Upper lobe of right lung (tissue), 1 donor: ENCODE data around the gene CFAP58. TPM values are rescaled to one million over a fixed set of nuclear protein-coding genes. Genes with fewer than 3 reads are reported as not detected.

Source experiments
- ATAC-seq: fragments of 200-7000 bp; cut with Tn5 transposase; one replicate; pipeline ENCODE4 v1.9.1; 2020; ENCODE audit warnings: mild to moderate bottlenecking, moderate library complexity
- DNase-seq: peaks from one replicate; pipeline ENCODE4 v3.0.0-alpha.2; 2020
- H3K27ac ChIP-seq: fragments of 200-600 bp; one replicate; pipeline ENCODE4 v1.8.0; 2022
- H3K27me3 ChIP-seq: fragments of 200-600 bp; one replicate; pipeline ENCODE4 v1.8.0; 2022; ENCODE audit warnings: mild to moderate bottlenecking
- H3K36me3 ChIP-seq: fragments of 200-600 bp; one replicate; pipeline ENCODE4 v1.8.0; 2022
- H3K4me1 ChIP-seq: fragments of 200-600 bp; one replicate; pipeline ENCODE4 v1.8.0; 2022
- H3K4me3 ChIP-seq: fragments of 200-600 bp; one replicate; pipeline ENCODE4 v1.8.0; 2022; ENCODE audit warnings: mild to moderate bottlenecking
- H3K9me3 ChIP-seq: fragments of 200-600 bp; one replicate; pipeline ENCODE4 v1.8.0; 2022
- intact Hi-C: fragments of 100-400 bp; cut with DNase I; formaldehyde crosslinking; loops from one replicate; pipeline ENCODE4 v1.11.0; 2022
- total RNA-seq: library from RNA; stranded (reverse); fragmentation: NEBNext Ultra II Directional; extraction: Animal tissue kit (Norgen Biotek cat#: 25700); gene quantifications from one replicate; pipeline ENCODE4 v1.2.1, GENCODE V29; 2021
- TF ChIP-seq, protein P1 (sequence below): fragments of 200-600 bp; IDR thresholded peaks from one replicate; pipeline ENCODE4 v1.8.0; 2022; ENCODE audit warnings: antibody characterized with exemption
- donor health status: DM: no; HTN: yes; CAD: no; lungs with severe emphysema.

The CFAP58 gene
- total RNA-seq, 1 donor from 2014 or later = 0.14 TPM

DNA sequence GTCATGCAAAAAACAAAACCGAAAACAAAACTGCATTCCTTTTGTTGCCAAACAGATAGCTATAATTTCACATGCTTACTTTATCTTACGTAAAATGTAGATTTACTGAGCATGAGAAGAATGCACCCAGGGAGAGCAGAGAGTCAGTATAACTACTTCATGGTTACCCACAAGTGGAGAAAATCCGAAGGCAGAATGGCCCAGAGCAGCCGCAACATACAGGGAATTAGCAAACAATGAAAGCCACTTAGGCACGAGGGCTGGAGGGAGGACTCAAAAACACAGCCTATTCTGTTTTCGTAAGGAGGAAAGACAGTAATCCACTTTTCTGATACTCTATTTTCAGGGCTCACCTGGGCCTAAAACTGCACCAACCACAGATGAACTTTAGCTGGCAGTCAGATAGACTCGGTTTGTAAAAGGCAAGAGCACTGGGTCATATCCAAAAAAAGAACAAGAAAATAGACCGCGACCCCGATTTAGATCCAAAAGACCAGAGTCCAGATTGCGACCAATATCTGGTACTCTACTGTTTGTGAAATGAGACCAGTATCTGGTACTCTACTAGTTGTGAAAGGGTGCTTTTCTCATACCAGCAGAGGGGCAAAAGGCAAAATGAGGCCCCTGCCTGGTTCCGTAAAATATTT, 16.7 kb upstream of the CFAP58 start:
- Histone ChIP-seq H3K9me3 (no peaks in the 10 kb centered on the region), H3K4me1 (peaks cover 60% of the 10 kb centered on the region), H3K27me3 (no peaks in the 10 kb centered on the region), H3K4me3 (peak overlapping the region; percentile 91), H3K36me3 (peaks cover 4% of the 10 kb centered on the region), H3K27ac (peak overlapping the region; percentile 97)
- intact Hi-C loops = no loop called here
- TF ChIP-seq, protein P1, sequence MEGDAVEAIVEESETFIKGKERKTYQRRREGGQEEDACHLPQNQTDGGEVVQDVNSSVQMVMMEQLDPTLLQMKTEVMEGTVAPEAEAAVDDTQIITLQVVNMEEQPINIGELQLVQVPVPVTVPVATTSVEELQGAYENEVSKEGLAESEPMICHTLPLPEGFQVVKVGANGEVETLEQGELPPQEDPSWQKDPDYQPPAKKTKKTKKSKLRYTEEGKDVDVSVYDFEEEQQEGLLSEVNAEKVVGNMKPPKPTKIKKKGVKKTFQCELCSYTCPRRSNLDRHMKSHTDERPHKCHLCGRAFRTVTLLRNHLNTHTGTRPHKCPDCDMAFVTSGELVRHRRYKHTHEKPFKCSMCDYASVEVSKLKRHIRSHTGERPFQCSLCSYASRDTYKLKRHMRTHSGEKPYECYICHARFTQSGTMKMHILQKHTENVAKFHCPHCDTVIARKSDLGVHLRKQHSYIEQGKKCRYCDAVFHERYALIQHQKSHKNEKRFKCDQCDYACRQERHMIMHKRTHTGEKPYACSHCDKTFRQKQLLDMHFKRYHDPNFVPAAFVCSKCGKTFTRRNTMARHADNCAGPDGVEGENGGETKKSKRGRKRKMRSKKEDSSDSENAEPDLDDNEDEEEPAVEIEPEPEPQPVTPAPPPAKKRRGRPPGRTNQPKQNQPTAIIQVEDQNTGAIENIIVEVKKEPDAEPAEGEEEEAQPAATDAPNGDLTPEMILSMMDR = no peak
- ATAC-seq = peak; percentile 1
- no peak for DNase-seq

DNA sequence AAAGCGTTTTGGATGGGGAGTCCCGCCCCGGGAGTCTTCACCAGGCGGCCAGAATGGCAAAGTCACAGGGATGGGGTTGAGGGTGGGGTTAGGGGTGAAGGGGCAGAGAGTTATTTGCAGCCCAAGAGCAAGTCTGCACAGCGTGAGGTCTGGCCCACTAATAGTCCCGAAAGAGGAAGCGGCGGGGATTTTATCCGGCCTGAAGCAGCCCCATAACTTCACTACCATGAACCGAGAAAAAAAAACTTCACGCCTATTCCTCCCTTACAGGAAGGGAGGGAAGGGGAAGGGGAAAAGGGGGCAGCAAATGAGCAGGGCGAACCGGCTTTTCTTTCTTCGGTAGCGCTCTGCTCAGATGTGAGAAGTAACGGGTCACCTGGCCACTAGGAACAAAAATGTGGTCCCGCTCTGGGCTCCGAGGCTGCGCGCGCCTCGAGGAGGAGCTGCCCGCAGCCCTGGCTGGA, 16.1 kb upstream of the CFAP58 start:
- peaks cover 54% of the 10 kb centered on the region for H3K4me1 ChIP-seq
- intact Hi-C loops = no loop called here
- peak overlapping the region; percentile 97 for H3K27ac ChIP-seq
- DNase-seq (no peak), ATAC-seq (peak; percentile 52)
- peaks cover 4% of the 10 kb centered on the region for H3K36me3 ChIP-seq
- H3K9me3 ChIP-seq = no peaks in the 10 kb centered on the region
- H3K27me3 ChIP-seq = no peaks in the 10 kb centered on the region
- peak overlapping the region; percentile 91 for H3K4me3 ChIP-seq
- TF ChIP-seq, protein P1 = no peak

DNA sequence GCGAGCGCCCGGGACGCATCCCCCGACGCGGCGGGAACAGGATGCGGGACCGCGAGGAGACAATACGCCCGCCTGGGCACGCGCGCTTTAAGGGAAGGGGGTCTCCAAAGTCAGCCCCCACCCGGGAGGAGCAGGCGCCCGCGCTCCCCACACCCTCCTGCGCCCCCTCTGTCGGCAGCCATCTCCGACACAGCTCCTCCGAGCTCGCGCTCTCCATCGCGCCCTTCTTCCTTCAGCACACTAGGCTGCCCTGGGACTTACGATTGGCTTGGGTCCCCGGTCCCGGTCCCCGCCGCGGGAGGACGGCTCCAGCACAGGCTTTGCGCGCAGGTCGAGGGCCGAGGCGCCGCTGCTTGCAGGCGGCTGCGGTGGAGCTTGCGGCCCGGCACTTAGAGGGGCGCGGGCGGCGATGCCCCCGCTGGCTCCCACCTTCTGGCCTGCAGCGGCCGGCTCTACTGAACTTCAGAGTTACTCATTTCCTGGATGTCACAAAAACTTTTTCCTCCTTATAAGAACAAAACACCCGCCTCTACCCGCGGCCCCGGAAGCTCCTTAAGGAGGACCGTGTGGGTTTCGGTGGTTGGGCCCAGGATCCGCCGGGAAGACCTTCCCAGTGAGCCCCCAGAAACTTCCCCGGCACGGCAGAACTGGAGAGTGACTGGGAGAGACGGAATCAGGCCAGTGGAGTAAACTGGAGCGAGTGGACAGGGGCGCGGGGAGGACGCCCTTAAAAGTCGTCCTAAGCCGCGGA, 15.5 kb upstream of the CFAP58 start, which contains the start of gene ITPRIP:
ITPRIP (minus strand) TSS at position 481 of the 751 bp plus-strand sequence. CDS start 22,414 bp downstream, outside the sequence.
- Histone ChIP-seq H3K4me3 (peak within 1 kb of the TSS; percentile 91), H3K27me3 (no peaks in the 10 kb centered on the region), H3K36me3 (peaks cover 4% of the 10 kb centered on the region), H3K9me3 (no peaks in the 10 kb centered on the region), H3K27ac (peak within 1 kb of the TSS; percentile 97), H3K4me1 (peaks cover 52% of the 10 kb centered on the region)
- ATAC-seq = peak; percentile 83
- DNase-seq = peak; percentile 89
- TF ChIP-seq, protein P1 = peak; percentile 10
- intact Hi-C loops = no loop called here

DNA sequence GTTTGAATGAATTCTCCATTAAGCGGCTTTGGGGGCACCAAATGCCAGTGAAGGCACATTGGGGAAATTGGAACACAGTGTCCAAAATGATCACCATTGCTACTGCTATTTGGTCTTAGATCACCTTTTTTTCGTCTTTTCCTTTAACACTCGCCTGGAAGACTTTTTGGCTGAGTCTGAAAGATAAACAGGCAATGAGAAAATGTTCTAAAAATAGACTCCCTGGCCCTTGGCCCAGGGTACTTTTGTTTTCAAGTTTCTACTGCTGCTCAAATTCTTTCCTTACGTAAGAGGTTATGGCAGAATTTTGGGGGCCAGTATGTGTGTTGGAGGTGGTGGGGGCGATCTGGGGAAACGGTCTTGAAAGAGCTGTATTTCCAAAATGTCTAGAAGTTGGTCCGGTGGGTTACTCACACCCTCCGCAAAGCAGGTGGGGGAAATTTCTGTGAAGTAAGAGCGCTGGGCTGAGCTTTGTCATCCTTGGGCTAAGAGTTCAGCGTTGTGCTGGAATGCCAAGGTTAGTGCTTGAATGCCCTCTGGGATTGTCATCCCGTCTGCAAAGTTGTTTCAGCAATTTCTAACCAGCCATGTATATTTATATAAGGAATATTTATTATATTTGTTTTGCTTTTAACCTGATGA, 14.0 kb upstream of the CFAP58 start:
- Histone ChIP-seq H3K4me3 (peak overlapping the region; percentile 91), H3K36me3 (peaks cover 2% of the 10 kb centered on the region), H3K27me3 (no peaks in the 10 kb centered on the region), H3K4me1 (peaks cover 42% of the 10 kb centered on the region), H3K27ac (peak overlapping the region; percentile 97), H3K9me3 (no peaks in the 10 kb centered on the region)
- TF ChIP-seq, protein P1 = no peak
- intact Hi-C loops = no loop called here
- ATAC-seq = peak; percentile 30
- DNase-seq = no peak

DNA sequence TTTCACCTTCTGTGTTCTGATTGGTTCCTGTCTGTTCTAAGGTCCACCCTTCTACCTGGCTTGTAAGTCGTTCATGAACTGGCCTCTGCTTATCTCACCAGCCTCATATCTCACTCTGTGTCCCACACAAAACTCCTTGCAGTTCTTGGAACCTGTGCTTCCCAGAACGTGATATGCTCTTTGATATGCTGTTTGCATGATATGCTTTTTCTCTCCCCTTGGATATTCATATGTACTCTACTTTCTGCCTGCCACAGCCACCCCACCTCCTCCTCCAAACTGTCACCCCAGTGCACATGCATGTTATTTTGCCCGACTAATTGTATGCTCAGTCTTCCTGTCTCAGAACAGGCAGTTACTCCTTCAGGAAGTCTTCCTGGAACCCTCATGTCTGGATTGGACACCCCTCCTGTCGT, 13.5 kb upstream of the CFAP58 start:
- no peaks in the 10 kb centered on the region for H3K9me3 ChIP-seq
- H3K27me3 ChIP-seq = no peaks in the 10 kb centered on the region
- ATAC-seq (peak; percentile 49), DNase-seq (no peak)
- H3K4me3 ChIP-seq = peak overlapping the region; percentile 91
- H3K36me3 ChIP-seq = no peaks in the 10 kb centered on the region
- intact Hi-C loops = no loop called here
- peaks cover 37% of the 10 kb centered on the region for H3K4me1 ChIP-seq
- H3K27ac ChIP-seq = peak overlapping the region; percentile 97
- TF ChIP-seq, protein P1 = no peak
